ENCODE measurements around the gene LAMC2.
"Not testable (repeated sequence)": the region's sequence is repeated elsewhere in the genome, so short reads cannot be mapped to it uniquely, and the experiment has no call there.

The LAMC2 gene

DNA sequence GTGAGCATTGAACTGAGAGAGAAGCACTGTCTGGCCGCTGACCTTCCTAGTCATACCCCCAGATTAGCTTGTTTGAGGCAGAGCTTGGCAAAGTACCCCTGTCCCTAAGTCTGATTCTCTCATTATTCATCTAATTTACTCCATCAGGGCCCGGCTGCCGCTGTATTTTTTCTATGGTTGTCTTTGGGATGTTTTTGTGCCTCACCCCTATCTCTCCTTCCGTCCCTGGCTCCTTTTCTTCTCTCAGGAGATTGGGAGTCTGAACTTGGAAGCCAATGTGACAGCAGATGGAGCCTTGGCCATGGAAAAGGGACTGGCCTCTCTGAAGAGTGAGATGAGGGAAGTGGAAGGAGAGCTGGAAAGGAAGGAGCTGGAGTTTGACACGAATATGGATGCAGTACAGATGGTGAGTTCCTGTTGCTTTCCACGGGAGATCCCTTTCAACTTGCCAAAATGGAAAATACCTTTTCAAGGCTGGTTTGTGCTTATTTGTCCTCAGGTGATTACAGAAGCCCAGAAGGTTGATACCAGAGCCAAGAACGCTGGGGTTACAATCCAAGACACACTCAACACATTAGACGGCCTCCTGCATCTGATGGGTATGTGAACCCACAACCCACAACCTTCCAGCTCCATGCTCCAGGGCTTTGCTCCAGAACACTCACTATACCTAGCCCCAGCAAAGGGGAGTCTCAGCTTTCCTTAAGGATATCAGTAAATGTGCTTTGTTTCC, 53.9 kb downstream of the LAMC2 start:
- TF ChIP-seq, protein P1, sequence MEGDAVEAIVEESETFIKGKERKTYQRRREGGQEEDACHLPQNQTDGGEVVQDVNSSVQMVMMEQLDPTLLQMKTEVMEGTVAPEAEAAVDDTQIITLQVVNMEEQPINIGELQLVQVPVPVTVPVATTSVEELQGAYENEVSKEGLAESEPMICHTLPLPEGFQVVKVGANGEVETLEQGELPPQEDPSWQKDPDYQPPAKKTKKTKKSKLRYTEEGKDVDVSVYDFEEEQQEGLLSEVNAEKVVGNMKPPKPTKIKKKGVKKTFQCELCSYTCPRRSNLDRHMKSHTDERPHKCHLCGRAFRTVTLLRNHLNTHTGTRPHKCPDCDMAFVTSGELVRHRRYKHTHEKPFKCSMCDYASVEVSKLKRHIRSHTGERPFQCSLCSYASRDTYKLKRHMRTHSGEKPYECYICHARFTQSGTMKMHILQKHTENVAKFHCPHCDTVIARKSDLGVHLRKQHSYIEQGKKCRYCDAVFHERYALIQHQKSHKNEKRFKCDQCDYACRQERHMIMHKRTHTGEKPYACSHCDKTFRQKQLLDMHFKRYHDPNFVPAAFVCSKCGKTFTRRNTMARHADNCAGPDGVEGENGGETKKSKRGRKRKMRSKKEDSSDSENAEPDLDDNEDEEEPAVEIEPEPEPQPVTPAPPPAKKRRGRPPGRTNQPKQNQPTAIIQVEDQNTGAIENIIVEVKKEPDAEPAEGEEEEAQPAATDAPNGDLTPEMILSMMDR (IDR thresholded peaks at IDR 0.05) = no peak
- TF ChIP-seq ZFX (IDR thresholded peaks at IDR 0.05; ENCODE audit: borderline replicate concordance) = no peak
- no peak overlapping the region for H3K27ac ChIP-seq

DNA sequence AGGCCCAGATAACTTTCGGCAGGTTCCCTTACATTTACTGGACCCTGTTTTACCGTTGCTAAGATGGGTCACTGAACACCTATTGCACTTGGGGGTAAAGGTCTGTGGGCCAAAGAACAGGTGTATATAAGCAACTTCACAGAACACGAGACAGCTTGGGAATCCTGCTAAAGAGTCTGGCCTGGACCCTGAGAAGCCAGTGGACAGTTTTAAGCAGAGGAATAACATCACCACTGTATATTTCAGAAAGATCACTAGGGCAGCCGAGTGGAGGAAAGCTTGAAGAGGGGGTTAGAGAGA, 54.4 kb downstream of the LAMC2 start:
- TF ChIP-seq ZFX (IDR thresholded peaks at IDR 0.05; ENCODE audit: borderline replicate concordance) = no peak
- TF ChIP-seq, protein P1 (IDR thresholded peaks at IDR 0.05) = no peak
- H3K27ac ChIP-seq = no peak overlapping the region

DNA sequence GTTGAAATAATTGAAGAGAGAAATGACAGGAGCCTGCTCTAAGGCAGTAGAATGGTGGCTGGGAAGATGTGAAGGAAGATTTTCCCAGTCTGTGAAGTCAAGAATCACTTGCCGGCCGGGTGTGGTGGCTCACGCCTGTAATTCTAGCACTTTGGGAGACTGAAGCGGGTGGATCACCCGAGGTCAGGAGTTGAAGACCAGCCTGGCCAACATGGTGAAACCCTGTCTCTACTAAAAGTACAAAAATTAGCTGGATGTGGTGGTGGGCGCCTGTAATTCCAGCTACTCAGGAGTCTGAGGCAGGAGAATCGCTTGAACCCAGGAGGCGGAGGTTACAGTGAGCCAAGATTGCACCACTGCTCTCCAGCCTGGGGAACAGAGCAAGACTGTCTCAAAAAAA, 54.8 kb downstream of the LAMC2 start:
- H3K27ac ChIP-seq = not testable (repeated sequence)

DNA sequence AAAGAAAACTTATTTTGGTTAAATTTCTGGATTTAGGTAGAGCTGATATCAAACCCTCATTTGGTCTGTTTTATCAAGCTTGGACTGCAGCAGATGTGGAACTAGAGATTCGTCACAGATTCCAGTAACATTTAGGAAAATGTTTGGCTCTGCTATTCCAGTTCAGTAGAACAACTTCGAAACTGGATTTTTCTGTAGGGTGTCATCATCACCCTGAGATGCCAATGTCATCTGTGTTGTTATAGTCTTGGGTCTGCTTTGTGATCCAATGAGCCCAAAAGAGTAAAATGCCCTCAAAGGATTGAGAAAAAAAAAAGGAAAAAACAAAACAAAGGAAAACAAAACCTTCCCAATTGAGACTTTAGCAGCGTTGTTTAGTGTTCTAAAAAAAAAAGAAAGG, 55.4 kb downstream of the LAMC2 start:
- TF ChIP-seq, protein P1 (IDR thresholded peaks at IDR 0.05) = no peak
- no peak overlapping the region for H3K27ac ChIP-seq

DNA sequence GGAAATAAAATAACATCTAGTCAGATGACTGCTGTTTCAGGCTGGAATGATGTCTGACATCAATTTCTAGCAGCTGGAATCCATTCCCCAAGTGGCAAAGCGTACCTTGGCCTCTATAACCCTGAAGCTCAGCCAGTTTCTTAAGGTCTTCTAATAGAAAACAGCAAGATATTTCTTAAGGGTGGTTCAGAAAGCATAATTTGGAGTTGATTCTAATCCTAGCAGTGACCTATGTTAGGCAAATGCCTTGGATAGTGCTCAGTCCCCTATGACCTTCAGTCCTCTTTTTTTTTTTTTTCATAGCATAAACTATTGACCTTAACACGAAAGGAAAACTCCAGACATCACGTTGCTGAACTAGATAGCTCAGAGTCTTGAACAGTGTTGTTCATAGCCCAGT, 56.5 kb downstream of the LAMC2 start:
- TF ChIP-seq, protein P1 (IDR thresholded peaks at IDR 0.05) = no peak
- no peak for TF ChIP-seq ZFX (IDR thresholded peaks at IDR 0.05; ENCODE audit: borderline replicate concordance)

DNA sequence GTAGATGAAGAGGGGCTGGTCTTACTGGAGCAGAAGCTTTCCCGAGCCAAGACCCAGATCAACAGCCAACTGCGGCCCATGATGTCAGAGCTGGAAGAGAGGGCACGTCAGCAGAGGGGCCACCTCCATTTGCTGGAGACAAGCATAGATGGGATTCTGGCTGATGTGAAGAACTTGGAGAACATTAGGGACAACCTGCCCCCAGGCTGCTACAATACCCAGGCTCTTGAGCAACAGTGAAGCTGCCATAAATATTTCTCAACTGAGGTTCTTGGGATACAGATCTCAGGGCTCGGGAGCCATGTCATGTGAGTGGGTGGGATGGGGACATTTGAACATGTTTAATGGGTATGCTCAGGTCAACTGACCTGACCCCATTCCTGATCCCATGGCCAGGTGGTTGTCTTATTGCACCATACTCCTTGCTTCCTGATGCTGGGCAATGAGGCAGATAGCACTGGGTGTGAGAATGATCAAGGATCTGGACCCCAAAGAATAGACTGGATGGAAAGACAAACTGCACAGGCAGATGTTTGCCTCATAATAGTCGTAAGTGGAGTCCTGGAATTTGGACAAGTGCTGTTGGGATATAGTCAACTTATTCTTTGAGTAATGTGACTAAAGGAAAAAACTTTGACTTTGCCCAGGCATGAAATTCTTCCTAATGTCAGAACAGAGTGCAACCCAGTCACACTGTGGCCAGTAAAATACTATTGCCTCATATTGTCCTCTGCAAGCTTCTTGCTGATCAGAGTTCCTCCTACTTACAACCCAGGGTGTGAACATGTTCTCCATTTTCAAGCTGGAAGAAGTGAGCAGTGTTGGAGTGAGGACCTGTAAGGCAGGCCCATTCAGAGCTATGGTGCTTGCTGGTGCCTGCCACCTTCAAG, 57.3 kb downstream of the LAMC2 start:
- H3K27ac ChIP-seq = no peak overlapping the region
- TF ChIP-seq, protein P1 (IDR thresholded peaks at IDR 0.05) = no peak
- no peak for TF ChIP-seq ZFX (IDR thresholded peaks at IDR 0.05; ENCODE audit: borderline replicate concordance)

More for the DNA sequence above, 56.5 kb downstream of the LAMC2 start:
- H3K27ac ChIP-seq = no peak overlapping the region

DNA sequence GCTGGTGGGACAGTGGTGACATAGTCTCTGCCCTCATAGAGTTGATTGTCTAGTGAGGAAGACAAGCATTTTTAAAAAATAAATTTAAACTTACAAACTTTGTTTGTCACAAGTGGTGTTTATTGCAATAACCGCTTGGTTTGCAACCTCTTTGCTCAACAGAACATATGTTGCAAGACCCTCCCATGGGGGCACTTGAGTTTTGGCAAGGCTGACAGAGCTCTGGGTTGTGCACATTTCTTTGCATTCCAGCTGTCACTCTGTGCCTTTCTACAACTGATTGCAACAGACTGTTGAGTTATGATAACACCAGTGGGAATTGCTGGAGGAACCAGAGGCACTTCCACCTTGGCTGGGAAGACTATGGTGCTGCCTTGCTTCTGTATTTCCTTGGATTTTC, 58.4 kb downstream of the LAMC2 start:
- H3K27ac ChIP-seq = no peak overlapping the region
- no peak for TF ChIP-seq ZFX (IDR thresholded peaks at IDR 0.05; ENCODE audit: borderline replicate concordance)
- TF ChIP-seq, protein P1 (IDR thresholded peaks at IDR 0.05) = no peak
